Transverse colon (tissue), 4 donors: ENCODE measurements around the gene ARHGAP21. TPM values are rescaled to one million over a fixed set of nuclear protein-coding genes. Genes with fewer than 3 reads are reported as not detected.
"Not testable (repeated sequence)": the region's sequence is repeated elsewhere in the genome, so short reads cannot be mapped to it uniquely, and the experiment has no call there.

Source experiments
- DNase-seq: peaks from one replicate; pipeline ENCODE4 v3.0.0-alpha.2; 2019
- H3K27ac ChIP-seq, 4 donors: fragments of 200-600 bp; sonication (generic); 2 replicates each; pipeline ENCODE4 v1.5.1; 2016 to 2018; ENCODE audit warnings: inconsistent platforms in 4 of 4
- H3K27me3 ChIP-seq: fragments of 200-600 bp; sonication (generic); 2 replicates; pipeline ENCODE4 v1.5.1; 2017; ENCODE audit warnings: inconsistent platforms
- H3K36me3 ChIP-seq, 4 donors: fragments of 200-600 bp; sonication (generic); 2 replicates each; pipeline ENCODE4 v1.5.1; 2017 to 2019; ENCODE audit warnings: inconsistent platforms in 4 of 4
- H3K4me1 ChIP-seq, 4 donors: fragments of 200-600 bp; sonication (generic); 2 replicates each; pipeline ENCODE4 v1.5.1; 2017 to 2020; ENCODE audit warnings: inconsistent platforms in 4 of 4
- H3K4me3 ChIP-seq, 4 donors: fragments of 200-600 bp; sonication (generic); 1 replicate in 1 of 4; 2 replicates in 3 of 4; pipeline versions ENCODE4 v1.5.1 to v1.6.1; 2017 to 2019; ENCODE audit warnings: inconsistent platforms in 4 of 4
- H3K9me3 ChIP-seq, 2 donors: fragments of 200-600 bp; sonication (generic); 2 replicates each; pipeline ENCODE4 v1.5.1; 2017 to 2019; ENCODE audit warnings: inconsistent platforms in 2 of 2
- CTCF ChIP-seq, 5 experiments: fragments of 200-600 bp in 3 of 5; fragments of 450-650 bp in 2 of 5; sonication (generic) in 3 of 5; IDR thresholded peaks; 1 replicate in 2 of 5; 2 replicates in 3 of 5; pipeline ENCODE4 v1.5.1; 2016 to 2017; ENCODE audit warnings: antibody characterized with exemption in 5 of 5, inconsistent platforms in 3 of 5, mild to moderate bottlenecking in 2 of 5, moderate library complexity in 1 of 5
- EP300 ChIP-seq: sonication (generic); formaldehyde crosslinking; IDR thresholded peaks from one replicate; pipeline ENCODE4 v1.6.1; 2017; ENCODE audit warnings: antibody characterized with exemption, low read depth
- POLR2A ChIP-seq: fragments of 450-650 bp; IDR thresholded peaks from one replicate; pipeline ENCODE4 v1.6.1; 2016; ENCODE audit warnings: antibody characterized with exemption, mild to moderate bottlenecking, moderate library complexity
- POLR2AphosphoS5 ChIP-seq, 3 donors: sonication (generic); formaldehyde crosslinking; IDR thresholded peaks; one replicate each; pipeline ENCODE4 v1.6.1; 2016; ENCODE audit warnings: antibody characterized with exemption in 3 of 3
- WGBS, 2 donors: methylation state at CpG; one replicate each; pipeline ENCODE4 v1.1.5; 2018; ENCODE audit warnings: low coverage in 1 of 2; 5-methylcytosine and 5-hydroxymethylcytosine counted together
- in situ Hi-C, 4 donors: fragments of 200-750 bp; cut with MboI; loops; one replicate each; pipeline versions ENCODE4 v1.15.0 to v1.15.1; 2017; ENCODE audit warnings: low sequenced_read_pairs in 3 of 4, low pct_ligation_motif_present in 1 of 4, low pct_unique_long_range_greater_than_20kb in 1 of 4
- intact Hi-C: fragments of 100-400 bp; cut with DNase I; formaldehyde crosslinking; loops from one replicate; pipeline ENCODE4 v1.15.1; 2023; ENCODE audit warnings: low total_unique reads
- total RNA-seq, 4 donors: library from RNA; depleted of rRNA; stranded (reverse); fragments of >200 nt; gene quantifications; one replicate each; pipeline ENCODE4 v1.1.0, GENCODE V29; 2016

Gene ARHGAP21
- total RNA-seq, 4 donors from 2014 or later = 62.8 to 94.1 (median 89.3) TPM

GRCh38 chr10:24669285-24669852 is 54.3 kb downstream of the ARHGAP21 start:
- no peak for DNase-seq
- peaks cover 0 to 14% (median 0%) of the 10 kb centered on the region in 4 donors for H3K4me1 ChIP-seq
- no peak for TF ChIP-seq CTCF (IDR thresholded peaks at IDR 0.05)
- TF ChIP-seq POLR2AphosphoS5 (IDR thresholded peaks at IDR 0.05) = no peak
- no peak for TF ChIP-seq POLR2A
- TF ChIP-seq EP300 = no peak
- no peaks in the 10 kb centered on the region for H3K9me3 ChIP-seq
- H3K27me3 ChIP-seq = no peaks in the 10 kb centered on the region
- no peak overlapping the region for H3K27ac ChIP-seq
- in situ Hi-C loops = no loop called here
- intact Hi-C loops = no loop called here
- no peaks in the 10 kb centered on the region for H3K36me3 ChIP-seq
- 78 to 90% methylated on average over 5 to 6 of the region's 6 CpGs for WGBS, 2 donors
- H3K4me3 ChIP-seq = no peak overlapping the region

DNA sequence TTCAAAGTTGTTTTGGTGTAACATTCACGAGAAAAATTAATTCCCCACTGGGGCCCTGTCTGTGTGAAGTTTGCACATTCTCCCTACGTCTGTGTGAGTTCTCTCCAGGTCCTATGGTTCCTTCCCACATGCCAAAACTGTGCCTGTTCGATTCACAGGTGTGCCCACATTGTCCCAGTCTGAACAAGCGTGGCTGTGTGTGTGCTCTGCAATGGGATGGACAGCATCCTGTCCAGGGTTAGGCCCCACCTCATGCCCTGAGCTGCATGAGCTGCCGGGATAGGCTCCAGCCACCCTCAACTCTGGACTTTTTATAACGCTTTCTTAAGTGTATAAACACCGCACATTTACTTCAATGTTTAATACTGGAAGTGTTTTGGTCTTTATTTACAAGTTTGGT is 55.4 kb downstream of the ARHGAP21 start:
- peaks cover 0 to 5% (median 0%) of the 10 kb centered on the region in 4 donors for H3K4me1 ChIP-seq
- H3K27ac ChIP-seq = no peak overlapping the region
- DNase-seq = no peak
- in situ Hi-C loops (no loop called here), intact Hi-C loops (no loop called here)
- 91 to 94% methylated on average over 5 to 7 of the region's 7 CpGs for WGBS, 2 donors
- H3K9me3 ChIP-seq = no peaks in the 10 kb centered on the region
- no peak for TF ChIP-seq CTCF (IDR thresholded peaks at IDR 0.05)
- no peak for TF ChIP-seq EP300
- no peak for TF ChIP-seq POLR2A
- no peak overlapping the region for H3K4me3 ChIP-seq
- no peaks in the 10 kb centered on the region for H3K36me3 ChIP-seq
- no peaks in the 10 kb centered on the region for H3K27me3 ChIP-seq

DNA sequence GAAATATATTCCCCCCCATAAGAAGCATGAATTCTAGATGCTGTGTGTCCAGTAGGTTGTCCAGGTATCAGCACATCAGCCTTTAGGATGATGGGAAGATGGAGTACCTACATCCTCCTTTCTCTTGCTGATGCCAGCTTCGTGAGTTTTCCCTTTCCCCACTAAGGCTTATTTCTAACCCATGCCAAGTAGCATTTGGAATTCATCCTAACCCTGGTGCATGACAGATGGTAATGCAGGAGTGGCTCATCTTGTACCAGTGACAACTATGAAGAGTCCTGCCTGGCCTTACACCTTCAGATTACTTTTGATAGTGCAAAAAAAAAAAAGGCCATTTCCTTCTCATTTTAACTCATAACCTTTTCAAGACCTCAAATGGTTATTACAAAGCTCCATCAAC is 58.7 kb downstream of the ARHGAP21 start:
- no peaks in the 10 kb centered on the region for H3K36me3 ChIP-seq
- H3K27ac ChIP-seq = no peak overlapping the region
- 67 to 72% methylated on average over 1 of the region's 1 CpG for WGBS, 2 donors
- H3K4me3 ChIP-seq = no peak overlapping the region
- intact Hi-C loops (no loop called here), in situ Hi-C loops (no loop called here)
- TF ChIP-seq CTCF (IDR thresholded peaks at IDR 0.05) = no peak
- DNase-seq = no peak
- H3K27me3 ChIP-seq = no peaks in the 10 kb centered on the region
- no peaks in the 10 kb centered on the region for H3K4me1 ChIP-seq
- H3K9me3 ChIP-seq = no peaks in the 10 kb centered on the region

- H3K4me1 ChIP-seq = no peaks in the 10 kb centered on the region
- H3K4me3 ChIP-seq = no peak overlapping the region
- H3K27ac ChIP-seq = no peak overlapping the region
- 85 to 91% methylated on average over 2 of the region's 2 CpGs for WGBS, 2 donors
- intact Hi-C loops = no loop called here
- no peak for DNase-seq
- no peaks in the 10 kb centered on the region for H3K36me3 ChIP-seq
- in situ Hi-C loops = no loop called here
- no peaks in the 10 kb centered on the region for H3K9me3 ChIP-seq
- TF ChIP-seq POLR2AphosphoS5 (IDR thresholded peaks at IDR 0.05) (no peak), CTCF (IDR thresholded peaks at IDR 0.05) (no peak), EP300 (no peak), POLR2A (no peak)
- no peaks in the 10 kb centered on the region for H3K27me3 ChIP-seq
Measured at GRCh38 chr10:24661376-24661775, 62.3 kb downstream of the ARHGAP21 start.

GRCh38 chr10:24658319-24658718 is 65.4 kb downstream of the ARHGAP21 start:
- H3K4me1 ChIP-seq, in situ Hi-C loops, DNase-seq, H3K4me3 ChIP-seq, H3K9me3 ChIP-seq, intact Hi-C loops, H3K27ac ChIP-seq, H3K36me3 ChIP-seq, H3K27me3 ChIP-seq: not testable (repeated sequence)
- WGBS, 2 donors = 98 to 100% methylated on average over 2 to 4 of the region's 4 CpGs

DNA sequence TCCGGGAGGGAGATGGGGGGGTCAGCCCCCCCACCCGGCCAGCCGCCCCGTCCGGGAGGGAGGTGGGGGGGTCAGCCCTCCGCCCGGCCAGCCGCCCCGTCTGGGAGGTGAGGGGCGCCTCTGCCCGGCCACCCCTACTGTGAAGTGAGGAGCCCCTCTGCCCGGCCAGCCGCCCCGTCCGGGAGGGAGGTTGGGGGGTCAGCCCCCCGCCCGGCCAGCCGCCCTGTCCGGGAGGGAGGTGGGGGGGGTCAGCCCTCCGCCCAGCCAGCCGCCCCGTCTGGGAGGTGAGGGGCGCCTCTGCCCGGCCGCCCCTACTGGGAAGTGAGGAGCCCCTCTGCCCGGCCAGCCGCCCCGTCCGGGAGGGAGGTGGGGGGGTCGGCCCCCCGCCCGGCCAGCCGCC is 67.4 kb downstream of the ARHGAP21 start:
- H3K27ac ChIP-seq, in situ Hi-C loops, H3K27me3 ChIP-seq, H3K36me3 ChIP-seq, H3K4me1 ChIP-seq, intact Hi-C loops, DNase-seq, H3K9me3 ChIP-seq, H3K4me3 ChIP-seq: not testable (repeated sequence)
- WGBS, 2 donors = no CpG with 5 or more reads among the region's 33 CpGs
